Retinal pigment epithelial cell (primary cell): ENCODE data around the gene CHKA.

Experiments used
- DNase-seq: peaks from one replicate; pipeline ENCODE4 v3.0.0-alpha.2; 2010; ENCODE audit warnings: low read depth
- H3K4me3 ChIP-seq: 2 replicates; pipeline ENCODE4 v1.5.1; 2011; ENCODE audit warnings: mild to moderate bottlenecking, low read length, control low read depth, moderate library complexity
- TF ChIP-seq, protein P1 (sequence below): conservative IDR thresholded peaks from 2 replicates; pipeline ENCODE4 v1.5.1; 2011; ENCODE audit warnings: low read depth, low read length, control low read depth, inconsistent platforms

The CHKA gene

DNA sequence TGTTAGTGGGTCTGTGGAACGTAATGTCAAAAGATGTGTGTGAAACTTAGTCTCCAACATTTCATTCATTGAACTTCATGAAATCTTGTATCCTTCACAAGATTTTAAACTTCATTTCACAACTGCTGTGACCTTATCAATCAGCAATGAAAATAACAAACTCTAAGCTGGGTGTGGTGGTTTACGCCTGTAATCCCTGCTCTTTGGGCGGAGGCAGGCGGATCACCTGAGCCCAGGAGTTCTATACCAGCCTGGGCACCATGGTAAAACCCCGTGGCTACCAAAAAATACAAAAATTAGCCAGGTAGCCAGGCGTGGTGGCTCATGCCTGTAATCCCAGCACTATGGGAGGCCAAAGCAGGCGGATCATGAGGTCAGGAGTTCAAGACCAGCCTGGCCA is 5.1 kb downstream of the CHKA start:
- no peak for DNase-seq
- TF ChIP-seq, protein P1, sequence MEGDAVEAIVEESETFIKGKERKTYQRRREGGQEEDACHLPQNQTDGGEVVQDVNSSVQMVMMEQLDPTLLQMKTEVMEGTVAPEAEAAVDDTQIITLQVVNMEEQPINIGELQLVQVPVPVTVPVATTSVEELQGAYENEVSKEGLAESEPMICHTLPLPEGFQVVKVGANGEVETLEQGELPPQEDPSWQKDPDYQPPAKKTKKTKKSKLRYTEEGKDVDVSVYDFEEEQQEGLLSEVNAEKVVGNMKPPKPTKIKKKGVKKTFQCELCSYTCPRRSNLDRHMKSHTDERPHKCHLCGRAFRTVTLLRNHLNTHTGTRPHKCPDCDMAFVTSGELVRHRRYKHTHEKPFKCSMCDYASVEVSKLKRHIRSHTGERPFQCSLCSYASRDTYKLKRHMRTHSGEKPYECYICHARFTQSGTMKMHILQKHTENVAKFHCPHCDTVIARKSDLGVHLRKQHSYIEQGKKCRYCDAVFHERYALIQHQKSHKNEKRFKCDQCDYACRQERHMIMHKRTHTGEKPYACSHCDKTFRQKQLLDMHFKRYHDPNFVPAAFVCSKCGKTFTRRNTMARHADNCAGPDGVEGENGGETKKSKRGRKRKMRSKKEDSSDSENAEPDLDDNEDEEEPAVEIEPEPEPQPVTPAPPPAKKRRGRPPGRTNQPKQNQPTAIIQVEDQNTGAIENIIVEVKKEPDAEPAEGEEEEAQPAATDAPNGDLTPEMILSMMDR = no peak
- H3K4me3 ChIP-seq = no peak overlapping the region

DNA sequence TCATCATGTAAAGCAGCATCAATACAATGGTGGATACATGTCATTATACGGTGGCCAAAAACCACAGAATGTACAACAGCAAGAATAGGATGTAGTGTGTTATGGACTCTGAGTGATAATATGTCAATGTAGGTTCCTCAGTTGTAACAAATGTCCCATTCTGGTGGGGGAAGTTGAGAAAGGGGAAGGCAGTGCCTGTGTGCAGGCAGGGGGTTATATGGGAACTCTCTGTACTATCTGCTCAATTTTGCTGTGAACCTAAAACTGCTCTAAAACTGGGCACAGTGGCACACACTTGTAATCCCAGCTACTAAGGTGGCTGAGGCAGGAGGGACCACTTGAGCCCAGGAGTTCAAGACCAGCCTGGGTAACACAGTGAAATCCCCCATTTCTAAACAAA is 5.9 kb downstream of the CHKA start:
- H3K4me3 ChIP-seq = no peak overlapping the region
- TF ChIP-seq, protein P1 = no peak
- no peak for DNase-seq

DNA sequence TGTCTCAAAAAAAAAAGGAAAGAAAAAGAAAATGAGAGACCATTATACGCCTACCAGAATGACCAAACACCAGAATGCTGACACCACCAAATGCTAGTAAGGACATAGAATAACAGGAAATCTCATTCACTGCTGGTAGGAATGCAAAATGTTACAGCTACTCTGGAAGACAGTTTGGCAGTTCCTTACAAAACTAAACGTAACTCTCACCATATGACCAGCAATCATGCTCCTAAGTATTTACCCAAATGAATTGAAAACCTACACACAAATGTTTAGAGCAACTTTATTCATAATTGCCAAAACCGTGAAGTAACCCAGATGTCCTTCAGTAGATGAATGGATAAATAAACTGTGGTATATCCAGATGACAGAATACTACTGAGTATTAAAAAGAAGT is 7.2 kb downstream of the CHKA start:
- TF ChIP-seq, protein P1 = no peak
- no peak for DNase-seq
- no peak overlapping the region for H3K4me3 ChIP-seq

DNA sequence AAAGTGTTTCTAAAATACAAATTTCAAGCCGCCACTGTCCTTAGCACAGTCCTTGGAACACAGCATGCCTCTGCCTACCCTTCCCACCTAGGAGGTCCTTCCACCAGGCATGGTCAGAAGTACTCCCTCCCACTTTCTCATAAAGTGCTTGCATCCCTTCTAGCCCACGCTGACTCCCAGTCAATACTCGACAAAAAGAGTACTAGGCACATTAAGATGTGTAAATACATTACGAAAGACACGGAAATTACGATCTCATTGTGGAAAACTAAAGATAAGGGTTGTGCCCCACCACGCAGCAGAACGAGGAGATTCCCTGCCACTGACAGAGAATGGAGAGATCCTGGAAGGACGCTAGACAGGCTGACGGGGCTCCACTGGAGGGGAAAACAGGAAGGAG is 13.5 kb downstream of the CHKA start:
- TF ChIP-seq, protein P1 = no peak
- H3K4me3 ChIP-seq = no peak overlapping the region
- no peak for DNase-seq

DNA sequence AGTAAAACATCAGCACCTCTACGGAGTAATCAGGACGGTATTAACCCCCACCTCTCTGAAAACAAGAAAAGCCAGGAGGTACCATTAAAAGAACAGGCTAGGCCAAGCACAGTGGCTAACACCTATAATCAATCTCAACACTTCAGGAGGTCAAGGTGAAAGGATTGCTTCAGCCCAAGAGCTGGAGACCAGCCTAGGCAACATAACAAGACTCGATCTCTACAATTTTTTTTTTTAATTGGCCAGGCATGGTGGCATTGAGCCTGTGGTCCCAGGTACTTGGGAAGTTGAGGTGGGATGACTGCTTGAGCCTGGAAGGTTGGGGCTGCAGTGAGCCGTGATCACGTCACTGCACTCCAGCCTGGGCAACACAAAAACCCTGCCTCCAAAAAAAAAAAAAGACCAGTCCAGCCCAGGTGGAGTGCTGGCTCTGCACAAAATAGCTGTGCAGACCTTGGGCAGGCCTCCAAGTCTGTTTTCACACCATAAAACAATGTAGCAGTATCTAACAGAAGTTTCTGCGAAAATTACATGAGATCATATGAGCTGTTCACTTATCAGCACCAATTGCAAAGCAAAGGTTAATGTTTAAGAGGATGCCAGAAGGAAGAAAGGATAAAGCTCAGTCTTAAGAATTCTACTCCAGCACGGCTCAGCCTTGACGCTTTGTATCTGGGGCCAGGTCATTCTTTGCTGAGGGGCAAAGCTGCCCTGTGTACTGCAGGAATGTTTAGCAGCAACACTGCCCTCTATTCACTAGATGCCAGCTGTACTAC is 14.8 kb downstream of the CHKA start:
- DNase-seq = no peak
- TF ChIP-seq, protein P1 = peak; percentile 29
- no peak overlapping the region for H3K4me3 ChIP-seq

DNA sequence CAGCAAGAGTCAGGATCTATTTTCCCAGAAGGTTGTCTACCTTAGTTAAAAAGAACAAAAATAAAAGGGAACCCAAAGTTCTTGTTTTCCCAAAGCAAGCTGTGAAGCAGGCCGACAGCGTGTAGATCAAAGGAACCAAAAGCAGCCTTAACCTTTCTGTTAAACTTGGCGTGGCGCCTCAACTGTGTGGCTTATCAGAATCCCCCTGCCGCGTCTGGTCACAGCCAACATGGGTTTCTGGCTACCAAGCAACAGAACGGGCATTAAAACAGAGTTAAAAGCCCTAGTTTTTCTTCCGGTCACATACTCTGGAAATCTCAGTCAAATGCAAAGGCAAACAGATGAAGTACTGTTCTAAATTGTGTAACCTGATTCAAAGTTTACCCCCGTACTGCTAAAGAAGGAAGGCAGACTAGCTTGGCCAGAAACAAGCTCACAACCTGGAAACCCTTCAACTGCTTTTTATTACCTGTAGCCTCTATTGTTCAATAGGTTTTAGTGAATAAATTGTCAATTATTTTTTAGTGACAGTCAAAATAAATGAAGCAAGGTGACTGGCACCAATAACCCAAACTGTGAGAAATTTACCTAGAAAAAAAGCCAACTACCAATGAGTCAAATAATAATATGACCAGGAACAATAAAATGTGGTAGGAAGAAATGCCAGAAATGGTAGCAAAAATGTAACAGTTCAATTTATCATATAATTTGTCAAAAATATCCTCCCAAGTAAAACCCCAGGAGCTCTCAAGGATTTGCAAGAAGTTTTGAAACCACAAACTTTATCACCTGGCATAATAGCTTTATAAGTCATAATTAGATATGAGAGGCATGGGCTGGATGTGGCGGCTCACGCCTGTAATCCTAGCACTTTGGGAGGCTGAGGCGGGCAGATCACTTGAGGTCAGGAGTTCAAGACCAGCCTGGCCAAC is 21.4 kb downstream of the CHKA start:
- no peak overlapping the region for H3K4me3 ChIP-seq
- TF ChIP-seq, protein P1 = no peak
- DNase-seq = no peak
